GOT3 (cell line): Measurements from ENCODE around the gene TMA7B.
"Not testable (repeated sequence)": the region's sequence is repeated elsewhere in the genome, so short reads cannot be mapped to it uniquely, and the experiment has no call there.

Experiments
- DNase-seq: peaks from one replicate; lab custom pipeline; 2025; ENCODE audit warnings: mixed read lengths; lab: John Stamatoyannopoulos, UW

The TMA7B gene

DNA sequence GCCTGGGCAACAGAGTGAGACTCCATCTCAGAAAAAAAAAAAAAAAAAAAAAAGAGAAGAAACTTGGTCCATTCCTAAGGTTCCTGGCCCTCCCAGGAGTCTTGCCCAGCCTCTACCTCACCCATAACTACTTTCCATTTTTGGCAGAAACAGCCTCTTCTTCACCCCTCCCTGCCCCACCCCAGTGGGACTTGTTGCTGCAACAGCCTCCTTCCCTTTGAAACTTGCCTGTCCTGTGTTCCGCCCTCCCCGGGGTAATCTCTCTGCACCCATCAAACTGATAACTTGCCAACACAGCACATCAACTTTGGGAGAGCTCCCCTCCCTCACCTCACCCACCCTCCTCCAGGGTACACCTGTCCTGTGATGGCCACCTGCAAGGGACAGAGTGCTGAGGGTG lies 24.5 kb downstream of the TMA7B start:
- DNase-seq = no peak

DNA sequence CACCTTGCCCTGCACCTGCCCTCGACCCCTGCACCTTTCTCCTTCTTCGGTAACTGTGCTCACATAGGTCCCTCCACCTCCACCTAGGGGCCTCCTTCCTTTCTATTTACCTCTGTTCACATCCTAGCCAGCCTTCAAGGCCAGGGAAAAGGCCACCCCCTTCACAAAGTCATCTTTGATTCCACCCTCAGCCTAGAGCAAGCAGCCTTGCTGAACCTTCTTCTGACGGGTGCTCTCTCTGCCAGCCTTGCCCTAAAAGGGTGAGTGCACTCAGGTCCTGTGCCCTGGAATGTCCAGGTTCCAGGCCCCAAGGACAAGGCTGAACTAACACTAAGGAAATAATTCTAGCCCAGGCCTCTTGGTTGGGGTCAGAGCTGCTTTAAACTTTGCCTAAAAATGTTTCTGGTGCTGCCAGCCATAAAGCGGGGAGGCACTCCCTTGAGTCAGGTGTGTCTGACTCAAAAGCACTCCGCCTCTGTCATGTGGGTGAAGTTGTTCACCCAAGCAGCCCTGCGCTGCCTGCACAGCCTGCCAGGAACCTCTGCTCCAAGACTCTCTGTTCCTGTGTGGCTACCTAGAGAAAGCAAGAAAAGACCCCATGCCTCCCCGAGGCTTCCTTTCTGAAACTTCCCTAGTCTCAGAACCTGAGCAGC lies 25.3 kb downstream of the TMA7B start:
- DNase-seq = no peak

- no peak for DNase-seq
Measured at GRCh38 chr22:39988386-39989114, 28.4 kb downstream of the TMA7B start.

DNA sequence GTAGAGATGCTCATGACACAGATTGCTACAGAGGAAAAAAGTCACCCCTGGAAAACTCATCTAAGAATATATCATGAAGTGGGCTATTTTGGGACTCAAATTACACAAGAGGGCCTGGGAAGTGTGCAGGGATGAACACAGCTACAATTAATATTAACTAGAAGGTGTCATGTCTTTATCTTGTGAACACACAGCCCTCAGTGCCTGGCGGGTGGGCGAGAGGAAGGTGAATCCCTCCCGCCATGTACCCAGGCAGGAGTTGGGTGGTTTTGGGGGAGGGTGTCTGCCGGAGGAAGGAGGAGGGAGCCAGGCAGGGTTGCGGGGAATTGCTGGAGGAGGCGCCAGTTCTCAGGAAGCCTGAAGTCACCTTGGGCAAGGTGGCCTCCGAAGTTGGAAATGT lies 29.4 kb downstream of the TMA7B start:
- no peak for DNase-seq

DNA sequence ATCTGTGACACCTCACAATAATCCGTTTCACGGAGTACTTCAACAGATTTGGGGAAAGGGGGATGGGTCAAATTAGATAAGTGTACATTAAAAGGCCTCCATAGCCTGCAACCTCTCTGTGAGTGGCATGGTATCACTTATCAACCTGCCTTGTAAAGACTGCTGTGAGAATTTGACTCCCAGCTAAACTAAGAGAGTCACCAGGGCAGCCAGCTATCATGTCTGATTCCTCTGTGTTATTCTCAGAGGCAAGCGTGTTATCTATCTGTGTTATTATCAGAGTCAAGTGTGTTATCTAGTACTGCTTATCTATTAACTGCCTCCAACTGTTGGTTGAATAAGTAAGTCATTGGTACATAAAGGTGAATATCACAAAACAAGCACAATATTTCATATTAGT lies 30.5 kb downstream of the TMA7B start:
- DNase-seq = no peak

DNA sequence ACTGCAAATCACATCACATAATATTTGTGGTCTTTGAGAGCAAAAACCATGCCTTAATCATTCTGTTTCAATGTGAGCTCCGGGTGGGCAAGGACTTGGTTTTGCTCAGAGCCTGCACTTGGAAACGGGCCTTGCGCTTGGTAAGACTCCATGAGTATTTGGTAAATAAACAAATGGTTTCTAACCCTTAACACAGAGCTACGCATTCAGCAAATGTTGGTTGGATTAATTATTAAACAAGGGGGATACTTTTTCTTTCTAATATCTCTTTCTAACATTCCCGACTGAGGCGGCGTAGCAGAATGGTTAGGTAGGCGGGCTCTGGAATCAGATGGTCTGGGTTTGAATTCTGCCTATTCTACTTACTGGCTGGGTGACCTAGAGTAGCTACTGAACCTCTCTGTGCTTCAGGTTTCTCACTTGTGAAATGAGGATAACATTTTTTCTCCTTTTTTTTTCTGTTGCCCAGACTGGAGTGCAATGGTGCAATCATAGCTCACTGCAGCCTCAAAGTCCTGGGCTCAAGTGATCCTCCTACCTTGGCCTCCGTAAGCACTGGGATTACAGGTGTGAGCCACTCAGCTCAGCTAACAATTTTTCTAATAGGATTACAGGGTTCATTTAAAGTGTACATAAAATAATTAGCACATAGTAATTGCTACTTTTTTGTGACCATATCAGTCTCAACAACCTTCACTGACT lies 31.1 kb downstream of the TMA7B start:
- no peak for DNase-seq

DNA sequence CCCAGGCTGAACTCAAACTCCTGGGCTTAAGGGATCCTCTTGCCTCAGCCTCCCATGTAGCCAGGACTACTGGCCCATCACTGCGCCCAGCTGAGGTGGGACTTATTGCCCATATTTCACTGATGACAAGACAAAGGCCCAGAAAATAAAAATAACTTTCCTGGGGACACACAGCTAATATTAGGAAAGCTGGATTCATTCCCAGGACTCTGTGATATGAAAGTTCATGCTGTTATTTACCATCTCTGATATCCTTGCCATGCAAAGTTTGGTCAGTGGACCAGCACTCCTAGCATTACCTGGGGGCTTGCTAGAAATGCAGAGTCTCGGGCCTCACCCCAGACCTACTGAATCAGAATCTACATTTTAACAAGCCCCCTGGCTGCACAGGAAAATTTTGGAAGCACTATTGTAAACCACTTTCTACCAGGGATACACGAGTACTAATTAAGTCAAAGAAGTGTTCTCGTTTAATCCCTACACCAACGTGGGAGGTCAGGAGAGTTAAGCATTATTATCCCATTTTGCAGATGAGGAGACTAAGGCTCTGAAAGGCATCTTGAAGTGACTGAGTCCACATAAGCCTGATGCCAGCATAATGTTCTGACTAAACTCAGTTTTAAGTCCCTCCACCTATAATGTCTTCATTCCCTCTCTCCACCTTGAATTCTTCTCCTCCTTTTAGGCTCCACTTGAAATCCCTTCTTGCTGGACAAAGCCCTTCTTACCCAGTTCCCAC lies 32.1 kb downstream of the TMA7B start:
- no peak for DNase-seq

DNA sequence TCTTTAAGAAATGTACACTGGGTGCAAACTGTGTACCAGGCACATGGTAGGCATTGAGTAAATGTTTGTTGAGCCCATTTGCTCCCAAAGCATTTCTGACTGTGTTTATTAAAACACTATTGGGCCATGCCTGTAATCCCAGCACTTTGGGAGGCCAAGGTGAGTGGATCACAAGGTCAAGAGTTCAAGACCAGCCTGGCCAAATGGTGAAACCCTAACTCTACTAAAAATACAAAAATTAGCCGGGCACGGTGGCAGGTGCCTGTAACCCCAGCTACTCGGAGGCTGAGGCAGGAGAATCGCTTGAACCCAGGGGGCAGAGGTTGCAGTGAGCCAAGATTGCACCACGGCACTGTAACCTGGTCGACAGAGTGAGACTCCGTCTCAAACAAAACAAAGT lies 32.7 kb downstream of the TMA7B start:
- DNase-seq = not testable (repeated sequence)

DNA sequence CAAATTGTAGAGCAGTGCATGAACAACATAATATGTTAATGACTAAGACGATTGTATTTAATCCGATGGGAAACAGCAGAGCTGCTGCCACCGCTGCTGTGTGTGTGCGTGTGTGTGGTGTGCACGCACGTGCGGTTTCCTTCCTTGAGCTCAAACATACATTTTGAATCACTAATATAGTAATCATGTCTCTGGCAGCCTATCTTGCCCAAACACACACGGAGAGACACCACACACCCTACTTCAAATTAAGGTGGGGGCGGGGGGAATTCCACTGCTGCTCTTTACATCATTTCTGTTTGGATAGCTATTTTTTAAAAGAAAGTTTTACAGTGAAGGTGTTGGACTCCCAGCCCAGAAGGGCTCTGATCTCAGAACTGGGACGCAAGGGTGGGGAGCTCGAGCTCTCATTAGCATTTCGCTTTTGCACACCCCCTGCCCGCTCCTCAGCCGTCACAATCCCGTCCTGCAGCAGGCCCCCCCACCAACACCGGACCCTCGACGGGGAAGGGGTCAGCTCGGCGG lies 33.9 kb downstream of the TMA7B start:
- no peak for DNase-seq

DNA sequence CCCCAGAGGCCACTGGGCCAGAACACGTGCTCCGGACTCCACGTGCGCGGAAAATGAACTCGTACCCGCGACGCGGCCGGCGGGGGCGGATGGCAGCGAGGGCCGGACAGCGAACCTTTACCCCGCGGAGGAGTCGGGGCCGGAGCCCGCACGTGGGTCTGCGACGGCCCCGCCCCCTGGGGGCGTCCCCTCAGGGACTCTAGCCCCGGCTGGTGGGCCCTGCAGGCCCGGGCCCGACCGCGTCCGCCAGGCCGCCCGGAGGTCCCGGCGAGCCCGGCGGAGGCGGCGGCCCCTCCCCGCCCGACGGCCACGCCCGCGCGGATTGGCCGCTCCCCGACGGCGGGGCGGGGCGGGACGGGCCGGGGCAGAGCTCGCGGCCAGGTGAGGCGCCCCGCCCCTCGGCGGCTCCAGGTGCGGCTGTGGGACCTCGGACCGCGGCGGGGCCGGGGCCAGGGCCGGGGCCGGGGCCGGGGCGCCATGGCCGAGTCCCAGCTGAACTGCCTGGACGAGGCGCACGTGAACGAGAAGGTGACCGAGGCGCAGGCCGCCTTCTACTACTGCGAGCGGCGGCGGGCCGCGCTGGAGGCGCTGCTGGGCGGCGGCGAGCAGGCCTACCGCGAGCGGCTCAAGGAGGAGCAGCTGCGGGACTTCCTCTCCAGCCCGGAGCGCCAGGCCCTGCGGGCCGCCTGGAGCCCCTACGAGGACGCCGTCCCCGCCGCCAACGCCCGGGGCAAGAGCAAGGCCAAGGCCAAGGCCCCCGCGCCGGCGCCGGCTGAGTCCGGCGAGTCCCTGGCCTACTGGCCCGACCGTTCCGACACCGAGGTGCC lies 34.6 kb downstream of the TMA7B start, which contains the start of gene FAM83F:
Gene FAM83F (plus strand): TSS at position 389 of the 827 bp plus-strand sequence. CDS start 89 bp downstream, at position 478.
- no peak for DNase-seq

DNA sequence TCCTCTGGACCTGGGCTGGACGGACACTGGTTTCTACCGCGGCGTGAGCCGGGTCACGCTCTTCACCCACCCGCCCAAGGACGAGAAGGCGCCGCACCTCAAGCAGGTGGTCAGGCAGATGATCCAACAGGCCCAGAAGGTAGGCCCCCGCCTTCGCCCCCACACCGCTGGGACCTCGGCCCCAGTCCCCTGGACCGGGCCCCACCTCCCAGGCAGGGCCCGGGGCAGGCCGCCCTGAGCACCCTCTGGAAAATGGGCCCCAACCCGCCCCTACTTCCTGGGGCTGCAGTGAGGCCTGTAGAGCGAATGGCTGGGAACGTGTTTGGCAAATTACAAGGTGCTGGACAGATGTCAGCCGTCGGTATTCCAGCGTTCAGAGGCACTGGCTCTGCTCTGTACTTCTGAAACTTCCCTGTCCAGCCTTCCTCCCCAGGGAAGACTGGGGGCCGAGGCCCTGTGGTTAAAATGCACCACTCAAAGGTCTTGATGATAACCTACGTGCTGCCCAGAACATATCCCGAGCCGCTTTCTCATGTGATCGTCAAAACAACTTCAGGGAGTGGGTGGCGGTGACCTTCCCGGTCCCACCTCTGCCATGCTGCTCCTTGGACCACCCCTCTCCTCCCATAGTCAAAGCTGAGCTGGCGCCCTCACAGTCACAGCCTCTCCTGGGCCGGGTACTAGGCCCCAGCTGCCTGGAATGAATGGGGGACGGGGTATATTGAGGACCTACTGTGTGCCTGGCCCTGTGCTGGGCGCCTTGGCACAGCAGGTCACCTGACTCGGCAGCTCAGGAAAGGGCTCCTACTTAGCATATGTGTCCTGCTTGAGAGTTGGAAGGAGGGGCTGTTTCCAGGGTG lies 35.4 kb downstream of the TMA7B start:
- DNase-seq = no peak

GRCh38 chr22:39996732-39997131 lies 36.5 kb downstream of the TMA7B start:
- no peak for DNase-seq

DNA sequence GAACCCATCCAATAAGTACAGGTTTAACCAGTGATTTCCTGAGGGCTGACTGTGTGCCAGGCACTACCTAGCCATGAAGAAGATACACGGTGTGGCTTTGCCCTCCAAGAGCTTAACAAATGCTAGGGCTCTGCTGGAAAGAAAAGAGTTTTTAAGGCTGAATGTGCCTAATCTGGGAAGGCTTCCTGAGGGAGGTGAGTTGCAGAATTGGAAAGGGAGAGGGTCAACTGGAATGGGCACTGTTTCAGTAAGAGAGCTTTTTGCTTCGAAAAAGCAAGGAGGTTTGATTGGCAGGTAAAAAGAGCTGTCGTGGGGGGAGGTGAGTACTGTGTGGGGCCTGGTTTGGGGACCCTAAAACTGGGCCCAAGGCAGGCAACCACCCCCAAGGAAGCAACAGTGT lies 37.2 kb downstream of the TMA7B start:
- no peak for DNase-seq

GRCh38 chr22:39997939-39998726 lies 37.9 kb downstream of the TMA7B start:
- no peak for DNase-seq

DNA sequence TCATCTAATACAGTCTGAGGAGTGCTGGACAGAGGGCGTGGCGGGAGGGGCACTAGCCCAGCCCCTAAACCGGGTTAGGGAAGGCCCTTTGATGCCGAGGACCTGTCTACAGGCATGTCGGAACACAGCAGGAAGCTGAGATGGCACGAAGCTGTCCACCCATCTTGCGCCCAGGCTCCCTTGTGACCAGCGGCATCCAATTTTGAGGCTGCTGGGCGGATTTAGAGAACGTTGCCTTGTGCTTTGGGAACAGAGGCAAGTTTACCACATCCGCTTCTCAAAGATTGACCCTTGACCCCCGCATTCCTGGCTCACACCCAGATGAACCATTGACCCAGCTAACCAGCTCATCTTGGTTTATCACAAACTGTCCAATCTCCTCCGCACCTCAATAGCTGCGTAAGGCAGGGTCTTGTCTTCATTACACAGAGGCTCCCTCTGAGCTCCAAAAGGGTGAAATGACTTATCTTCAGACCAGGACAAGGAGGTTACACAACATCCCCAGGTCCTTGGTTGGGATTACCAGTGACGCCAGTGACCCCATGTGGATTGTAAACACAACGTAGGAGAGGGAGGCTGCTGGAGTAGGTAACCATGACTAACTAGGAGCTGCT lies 39.1 kb downstream of the TMA7B start:
- no peak for DNase-seq

DNA sequence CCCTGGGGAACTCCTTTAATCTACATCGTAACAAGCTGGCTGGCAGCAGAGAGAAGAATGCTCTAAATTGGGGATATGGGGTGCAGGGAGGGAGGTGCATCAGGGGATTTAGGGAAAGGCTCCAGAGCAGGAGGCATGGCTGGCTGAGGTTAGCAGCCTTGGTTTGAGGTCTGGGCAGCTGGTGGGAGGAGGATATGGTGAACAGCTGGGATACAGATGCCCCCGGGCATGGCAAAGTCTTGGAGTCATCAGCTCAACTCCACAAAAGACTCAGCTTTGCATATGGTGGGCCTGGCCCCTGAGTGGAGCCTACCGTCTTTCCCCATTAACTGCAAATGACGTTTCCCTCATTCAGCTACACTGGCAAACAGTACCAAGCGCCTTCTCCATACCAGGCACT lies 40.0 kb downstream of the TMA7B start:
- DNase-seq = no peak

- DNase-seq = no peak
Measured at GRCh38 chr22:40001106-40001505, 40.9 kb downstream of the TMA7B start.

DNA sequence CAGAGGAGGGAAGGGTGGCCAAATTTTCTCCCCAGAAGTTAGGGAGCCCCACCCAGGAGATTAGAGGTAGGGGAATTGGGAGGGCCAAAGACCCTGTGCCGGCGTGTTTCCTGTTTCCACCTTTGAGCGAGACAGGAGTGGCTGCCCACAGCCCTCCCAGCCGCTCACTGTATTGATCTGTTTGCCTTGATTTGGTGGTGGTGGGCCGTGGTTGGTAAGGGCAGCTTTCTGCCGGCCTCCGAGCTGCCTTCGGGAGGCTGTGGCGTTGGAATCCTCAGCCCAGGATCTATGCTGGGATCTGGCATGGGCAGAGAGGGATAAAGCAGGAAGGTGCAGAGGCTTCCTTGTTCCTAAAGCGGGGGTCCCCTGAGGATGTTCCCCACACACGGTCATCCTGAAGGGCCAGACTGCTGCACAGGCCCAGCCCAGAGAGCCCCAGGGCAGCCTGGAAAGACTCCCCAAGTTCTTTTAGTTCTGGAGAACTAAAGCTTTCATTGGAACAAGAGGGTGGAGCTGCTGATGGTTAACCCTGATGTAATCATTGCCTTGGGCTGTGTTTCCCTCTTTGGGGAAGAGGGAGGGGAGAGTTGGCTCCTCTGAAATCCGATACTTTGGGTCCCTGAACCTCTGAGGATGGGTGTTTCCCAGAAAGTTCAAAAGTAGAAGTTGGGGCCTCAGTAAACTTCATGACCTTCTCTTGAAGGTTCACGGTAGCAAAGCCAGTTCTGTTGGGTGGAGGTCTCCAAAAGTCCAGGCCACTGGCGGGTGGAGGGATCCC lies 41.8 kb downstream of the TMA7B start:
- no peak for DNase-seq
